ENCODE results near the gene RAB8B. TPM values are rescaled to one million over a fixed set of nuclear protein-coding genes. Genes with fewer than 3 reads are reported as not detected.

The RAB8B gene
- total and polyA plus RNA-seq, 2 of the 13 experiments (the other 11 are each of a cell fraction or from before 2014, with no cell fraction given): 6.8 to 14.2 TPM

DNA sequence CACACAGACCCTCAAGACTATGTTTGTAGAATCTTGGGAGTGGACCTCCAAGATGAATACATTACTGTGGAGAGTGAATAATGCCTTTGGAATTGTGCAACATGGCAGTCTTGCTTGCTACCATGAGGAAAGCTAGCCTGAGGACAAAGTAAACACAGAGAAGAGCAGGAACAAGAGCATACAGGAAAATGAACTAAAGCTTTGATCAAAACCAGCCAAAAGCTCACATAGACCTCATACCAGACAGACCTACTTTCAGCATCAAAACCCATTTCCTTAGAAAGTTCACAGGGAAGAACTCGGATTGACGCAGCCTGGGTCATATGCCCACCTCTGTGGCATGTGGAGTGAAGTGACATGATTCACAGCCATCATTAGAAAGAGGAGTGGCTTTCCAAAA lies 3.3 kb upstream of the RAB8B start:
- H3K4me2 ChIP-seq (ENCODE audit: low read depth, low read length): peak overlapping the region; percentile 52; the same call in 1 of the 2 replicates
- no peaks in the 10 kb centered on the region for H3K36me3 ChIP-seq (replicated peaks in 1 of 2; ENCODE audit: control insufficient read depth in 1 of 2, insufficient read depth in 2 of 2, low read length in 2 of 2)
- no peak overlapping the region for H3K4me3 ChIP-seq (replicated peaks in 1 of 3; ENCODE audit: insufficient read depth in 1 of 3, low read depth in 2 of 3, low read length in 3 of 3)
- peaks cover 7% of the 10 kb centered on the region for H3K79me2 ChIP-seq (ENCODE audit: insufficient read depth, low read length)
- peaks cover 52% of the 10 kb centered on the region for H3K4me1 ChIP-seq (ENCODE audit: insufficient read depth, low read length)
- no peak overlapping the region for H3K27ac ChIP-seq (ENCODE audit: extremely low read length, insufficient read depth, low read length)
- H3K9me3 ChIP-seq (ENCODE audit: low read length): no peaks in the 10 kb centered on the region
- BruUV-seq (replicated peaks): no TSS peak
- ATAC-seq (no peak), DNase-seq (ENCODE audit: low spot score) (peak; percentile 41), FAIRE-seq (peak; percentile 40)
- in situ Hi-C loops (cut with HindIII; ENCODE audit: extremely low pct_ligation_motif_present, low pct_unique_long_range_greater_than_20kb) (no loop called here), intact Hi-C loops (cut with micrococcal nuclease; ENCODE audit: unreplicated experiment) (loop anchor here (5.0 kb wide), 1 partner anchor 91 kb away; the partner anchor contains the start of gene APH1B)
- no peaks in the 10 kb centered on the region; a peak in 1 of 5 replicates for H3K27me3 ChIP-seq (ENCODE audit: control insufficient read depth in 1 of 2, insufficient read depth in 2 of 2, low read length in 2 of 2)
- ChIA-PET POLR2A (interaction anchor here (1.7 kb wide), 1 partner anchor 29 kb away, joined by 10 read pairs; the partner anchor contains the start of gene RPS27L), CTCF (ENCODE audit: low intra/inter-chr PET ratio, low total read pairs) (no interaction called here)
- no peak overlapping the region for H2AFZ ChIP-seq (ENCODE audit: low read length)
- no peak overlapping the region for H3K9ac ChIP-seq (ENCODE audit: insufficient read depth, low read depth, low read length)
- no peaks in the 10 kb centered on the region for H4K20me1 ChIP-seq (ENCODE audit: insufficient read depth, low read length)
- WGBS (ENCODE audit: low lambda C conversion rate): 5% methylated on average over 2 of the region's 2 CpGs
- TF ChIP-seq FOXA3 (CRISPR knock-in tag; IDR thresholded peaks at IDR 0.05) (peak; percentile 73), GATAD2A (CRISPR knock-in tag; IDR thresholded peaks at IDR 0.05) (0 out of 2 replicates have a peak, but pooled peaks have one; percentile 27), ZNF644 (CRISPR knock-in tag; IDR thresholded peaks at IDR 0.05; ENCODE audit: low read depth) (peak; percentile 83), ELF3 (CRISPR knock-in tag; IDR thresholded peaks at IDR 0.05) (peak; percentile 29; the same call in 1 of the 2 replicates), CEBPB (IDR thresholded peaks at IDR 0.05; ENCODE audit: borderline replicate concordance, low read depth, low read length) (peak; percentile 86), ZNF562 (CRISPR knock-in tag; IDR thresholded peaks at IDR 0.05; ENCODE audit: borderline replicate concordance) (no peak), ZNF577 (CRISPR knock-in tag; IDR thresholded peaks at IDR 0.05; ENCODE audit: borderline replicate concordance, low read depth) (no peak), TEAD3 (CRISPR knock-in tag; optimal IDR thresholded peaks at IDR 0.05; ENCODE audit: borderline replicate concordance) (peak; percentile 42), THAP11 (CRISPR knock-in tag; IDR thresholded peaks at IDR 0.05) (peak; percentile 68), BCL6 (CRISPR knock-in tag; IDR thresholded peaks at IDR 0.05) (0 out of 2 replicates have a peak, but pooled peaks have one; percentile 29), ZKSCAN5 (CRISPR knock-in tag; IDR thresholded peaks at IDR 0.05) (no peak), FOXA1 (IDR thresholded peaks at IDR 0.05) (no peak), FOXA1 (CRISPR knock-in tag; IDR thresholded peaks at IDR 0.05) (peak; percentile 70; the same call in 1 of the 2 replicates), KMT2B (CRISPR knock-in tag; IDR thresholded peaks at IDR 0.05) (peak; percentile 42; the same call in 1 of the 2 replicates), ZNF350 (CRISPR knock-in tag; IDR thresholded peaks at IDR 0.05; ENCODE audit: borderline replicate concordance, low read depth) (no peak), NFE2 (CRISPR knock-in tag; IDR thresholded peaks at IDR 0.05) (no peak), CEBPG (CRISPR knock-in tag; IDR thresholded peaks at IDR 0.05) (peak; percentile 86), FOSL2 (CRISPR knock-in tag; IDR thresholded peaks at IDR 0.05) (peak; percentile 41; the same call in 1 of the 2 replicates), HMG20A (CRISPR knock-in tag; IDR thresholded peaks at IDR 0.05; ENCODE audit: borderline replicate concordance) (0 out of 2 replicates have a peak, but pooled peaks have one; percentile 55)
- TF ChIP-seq, protein P1, sequence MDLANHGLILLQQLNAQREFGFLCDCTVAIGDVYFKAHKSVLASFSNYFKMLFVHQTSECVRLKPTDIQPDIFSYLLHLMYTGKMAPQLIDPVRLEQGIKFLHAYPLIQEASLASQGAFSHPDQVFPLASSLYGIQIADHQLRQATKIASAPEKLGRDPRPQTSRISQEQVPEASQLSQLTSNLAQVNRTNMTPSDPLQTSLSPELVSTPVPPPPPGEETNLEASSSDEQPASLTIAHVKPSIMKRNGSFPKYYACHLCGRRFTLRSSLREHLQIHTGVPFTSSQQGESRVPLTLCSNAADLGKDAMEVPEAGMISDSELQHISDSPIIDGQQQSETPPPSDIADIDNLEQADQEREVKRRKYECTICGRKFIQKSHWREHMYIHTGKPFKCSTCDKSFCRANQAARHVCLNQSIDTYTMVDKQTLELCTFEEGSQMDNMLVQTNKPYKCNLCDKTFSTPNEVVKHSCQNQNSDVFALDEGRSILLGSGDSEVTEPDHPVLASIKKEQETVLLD (CRISPR knock-in tag; IDR thresholded peaks at IDR 0.05; ENCODE audit: low read depth): no peak
- TF ChIP-seq, protein P2, sequence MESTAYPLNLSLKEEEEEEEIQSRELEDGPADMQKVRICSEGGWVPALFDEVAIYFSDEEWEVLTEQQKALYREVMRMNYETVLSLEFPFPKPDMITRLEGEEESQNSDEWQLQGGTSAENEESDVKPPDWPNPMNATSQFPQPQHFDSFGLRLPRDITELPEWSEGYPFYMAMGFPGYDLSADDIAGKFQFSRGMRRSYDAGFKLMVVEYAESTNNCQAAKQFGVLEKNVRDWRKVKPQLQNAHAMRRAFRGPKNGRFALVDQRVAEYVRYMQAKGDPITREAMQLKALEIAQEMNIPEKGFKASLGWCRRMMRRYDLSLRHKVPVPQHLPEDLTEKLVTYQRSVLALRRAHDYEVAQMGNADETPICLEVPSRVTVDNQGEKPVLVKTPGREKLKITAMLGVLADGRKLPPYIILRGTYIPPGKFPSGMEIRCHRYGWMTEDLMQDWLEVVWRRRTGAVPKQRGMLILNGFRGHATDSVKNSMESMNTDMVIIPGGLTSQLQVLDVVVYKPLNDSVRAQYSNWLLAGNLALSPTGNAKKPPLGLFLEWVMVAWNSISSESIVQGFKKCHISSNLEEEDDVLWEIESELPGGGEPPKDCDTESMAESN (CRISPR knock-in tag; conservative IDR thresholded peaks at IDR 0.05): no peak
- TF ChIP-seq, protein P3, sequence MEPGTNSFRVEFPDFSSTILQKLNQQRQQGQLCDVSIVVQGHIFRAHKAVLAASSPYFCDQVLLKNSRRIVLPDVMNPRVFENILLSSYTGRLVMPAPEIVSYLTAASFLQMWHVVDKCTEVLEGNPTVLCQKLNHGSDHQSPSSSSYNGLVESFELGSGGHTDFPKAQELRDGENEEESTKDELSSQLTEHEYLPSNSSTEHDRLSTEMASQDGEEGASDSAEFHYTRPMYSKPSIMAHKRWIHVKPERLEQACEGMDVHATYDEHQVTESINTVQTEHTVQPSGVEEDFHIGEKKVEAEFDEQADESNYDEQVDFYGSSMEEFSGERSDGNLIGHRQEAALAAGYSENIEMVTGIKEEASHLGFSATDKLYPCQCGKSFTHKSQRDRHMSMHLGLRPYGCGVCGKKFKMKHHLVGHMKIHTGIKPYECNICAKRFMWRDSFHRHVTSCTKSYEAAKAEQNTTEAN (CRISPR knock-in tag; conservative IDR thresholded peaks at IDR 0.05): no peak
- TF ChIP-seq, protein P4, sequence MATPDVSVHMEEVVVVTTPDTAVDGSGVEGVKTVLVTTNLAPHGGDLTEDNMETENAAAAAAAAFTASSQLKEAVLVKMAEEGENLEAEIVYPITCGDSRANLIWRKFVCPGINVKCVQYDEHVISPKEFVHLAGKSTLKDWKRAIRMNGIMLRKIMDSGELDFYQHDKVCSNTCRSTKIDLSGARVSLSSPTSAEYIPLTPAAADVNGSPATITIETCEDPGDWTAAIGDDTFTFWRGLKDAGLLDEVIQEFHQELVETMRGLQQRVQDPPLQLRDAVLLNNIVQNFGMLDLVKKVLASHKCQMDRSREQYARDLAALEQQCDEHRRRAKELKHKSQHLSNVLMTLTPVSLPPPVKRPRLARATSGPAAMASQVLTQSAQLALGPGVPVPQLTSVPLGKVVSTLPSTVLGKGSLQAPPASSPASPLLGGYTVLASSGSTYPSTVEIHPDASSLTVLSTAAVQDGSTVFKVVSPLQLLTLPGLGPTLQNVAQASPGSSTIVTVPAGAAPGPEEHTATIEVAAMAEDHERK (CRISPR knock-in tag; IDR thresholded peaks at IDR 0.05; ENCODE audit: low read depth): no peak

Data from HepG2 (cell line).